Smooth muscle cell (in vitro differentiated cells): ENCODE results near the gene NAB1. TPM values are rescaled to one million over a fixed set of nuclear protein-coding genes. Genes with fewer than 3 reads are reported as not detected.
A peak's percentile ranks its signal among the peaks of the same experiment; 100 is the strongest.

Experiments
- DNase-seq: peaks from one replicate; lab custom pipeline; 2025; ENCODE audit not compliant: unreplicated experiment; lab: John Stamatoyannopoulos, UW
- H2AFZ ChIP-seq: fragments of 200-600 bp; sonication (generic); 2 replicates; pipeline ENCODE4 v1.6.0; 2016; ENCODE audit warnings: antibody characterized with exemption, low read depth, mild to moderate bottlenecking
- H3F3A ChIP-seq: fragments of 200-600 bp; sonication (generic); 2 replicates; pipeline ENCODE4 v1.6.0; 2017; ENCODE audit warnings: antibody characterized with exemption, low read depth
- H3K27ac ChIP-seq: fragments of 200-600 bp; sonication (generic); 2 replicates; pipeline ENCODE4 v1.5.1; 2016; ENCODE audit warnings: low read depth, mild to moderate bottlenecking
- H3K27me3 ChIP-seq: fragments of 200-600 bp; sonication (generic); 2 replicates; pipeline ENCODE4 v1.6.1; 2016; ENCODE audit warnings: low read depth, mild to moderate bottlenecking
- H3K36me3 ChIP-seq: fragments of 200-600 bp; sonication (generic); 2 replicates; pipeline ENCODE4 v1.5.1; 2016; ENCODE audit warnings: low read depth
- H3K4me1 ChIP-seq: fragments of 200-600 bp; sonication (generic); 2 replicates; pipeline ENCODE4 v1.5.1; 2016; ENCODE audit warnings: low read depth
- H3K4me2 ChIP-seq: fragments of 200-600 bp; sonication (generic); 2 replicates; pipeline ENCODE4 v1.6.0; 2016; ENCODE audit warnings: mild to moderate bottlenecking
- H3K4me3 ChIP-seq: fragments of 200-600 bp; sonication (generic); 2 replicates; pipeline ENCODE4 v1.5.1; 2016; ENCODE audit warnings: mild to moderate bottlenecking
- H3K79me2 ChIP-seq: fragments of 200-600 bp; sonication (generic); 2 replicates; pipeline ENCODE4 v1.6.0; 2016; ENCODE audit warnings: low read depth, mild to moderate bottlenecking
- H3K9ac ChIP-seq: fragments of 200-600 bp; sonication (generic); 2 replicates; pipeline ENCODE4 v1.6.0; 2016; ENCODE audit warnings: low read depth
- H3K9me3 ChIP-seq: fragments of 200-600 bp; sonication (generic); replicated peaks from 2 replicates; pipeline ENCODE4 v1.5.1; 2016; ENCODE audit warnings: low read depth
- H4K20me1 ChIP-seq: fragments of 200-600 bp; sonication (generic); 2 replicates; pipeline ENCODE4 v1.6.0; 2016; ENCODE audit warnings: low read depth
- WGBS: methylation state at CpG from one replicate; pipeline ENCODE4 v1.1.7; 2016; ENCODE audit warnings: low lambda C conversion rate; 5-methylcytosine and 5-hydroxymethylcytosine counted together
- polyA plus RNA-seq: library from polyadenylated mRNA; unstranded; fragments of >200 nt; fragmentation: Nextera tagmentation; extraction: Ambion mirVana; gene quantifications from 2 replicates; pipeline ENCODE4 v1.2.1, GENCODE V29; 2016
- total RNA-seq: library from RNA; depleted of rRNA; stranded (reverse); fragments of >200 nt; gene quantifications from 2 replicates; pipeline ENCODE4 v1.2.3, GENCODE V29; 2014
- TF ChIP-seq, protein P1 (sequence below): fragments of 200-600 bp; sonication (generic); IDR thresholded peaks from 2 replicates; pipeline ENCODE4 v1.5.1; 2017; ENCODE audit warnings: borderline replicate concordance, mild to moderate bottlenecking, antibody characterized with exemption; ENCODE audit not compliant: insufficient read depth, poor library complexity, severe bottlenecking

NAB1 gene
- total RNA-seq (31.4 and 42.5 TPM in 2 replicates), polyA plus RNA-seq (4.4 and 4.5 TPM in 2 replicates)

DNA sequence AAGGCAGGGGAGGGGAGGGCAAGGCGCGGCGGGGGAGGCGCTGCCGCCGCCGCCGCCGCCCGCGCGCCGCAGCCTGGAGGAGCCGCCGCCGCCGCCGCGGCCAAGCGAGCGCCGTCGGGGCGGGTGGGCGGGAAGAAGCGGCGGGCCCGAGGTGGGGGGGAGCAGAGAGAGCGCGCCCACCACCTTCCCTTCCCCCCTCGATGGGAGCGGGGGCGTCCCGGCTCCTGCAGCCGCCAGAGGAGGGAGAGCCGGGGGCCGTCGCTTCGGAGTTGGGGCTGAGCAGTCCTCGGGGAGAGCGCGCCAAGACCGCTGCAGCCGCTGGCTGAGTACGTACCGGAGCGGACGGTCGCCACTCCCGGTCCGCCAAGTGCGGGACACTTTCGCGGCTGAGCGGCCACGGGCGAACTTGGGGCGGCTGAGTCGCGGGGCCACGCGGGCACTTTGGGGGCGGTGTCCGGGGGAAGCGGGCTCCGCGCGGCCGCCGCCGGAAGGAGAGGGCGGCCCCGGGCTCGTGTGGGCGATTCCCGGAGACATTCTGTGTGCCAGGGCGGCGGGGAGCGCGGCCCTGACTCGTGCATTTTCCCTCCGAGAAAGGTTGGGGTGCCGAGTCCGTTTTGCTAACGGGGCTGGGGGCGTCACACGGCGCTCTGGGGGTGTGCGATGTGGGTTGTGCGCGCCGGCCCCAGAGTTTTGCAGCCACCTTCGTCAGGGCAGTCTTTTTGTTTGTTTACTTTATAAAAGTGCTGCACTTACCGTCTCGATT, at the start of gene NAB1:
Gene NAB1 (plus strand): TSS at position 49 of the 763 bp plus-strand sequence. CDS start 10,094 bp downstream, outside the sequence.
- peaks cover 41% of the 10 kb centered on the region for H3K79me2 ChIP-seq
- 1% methylated on average over 48 of the region's 95 CpGs for WGBS

DNA sequence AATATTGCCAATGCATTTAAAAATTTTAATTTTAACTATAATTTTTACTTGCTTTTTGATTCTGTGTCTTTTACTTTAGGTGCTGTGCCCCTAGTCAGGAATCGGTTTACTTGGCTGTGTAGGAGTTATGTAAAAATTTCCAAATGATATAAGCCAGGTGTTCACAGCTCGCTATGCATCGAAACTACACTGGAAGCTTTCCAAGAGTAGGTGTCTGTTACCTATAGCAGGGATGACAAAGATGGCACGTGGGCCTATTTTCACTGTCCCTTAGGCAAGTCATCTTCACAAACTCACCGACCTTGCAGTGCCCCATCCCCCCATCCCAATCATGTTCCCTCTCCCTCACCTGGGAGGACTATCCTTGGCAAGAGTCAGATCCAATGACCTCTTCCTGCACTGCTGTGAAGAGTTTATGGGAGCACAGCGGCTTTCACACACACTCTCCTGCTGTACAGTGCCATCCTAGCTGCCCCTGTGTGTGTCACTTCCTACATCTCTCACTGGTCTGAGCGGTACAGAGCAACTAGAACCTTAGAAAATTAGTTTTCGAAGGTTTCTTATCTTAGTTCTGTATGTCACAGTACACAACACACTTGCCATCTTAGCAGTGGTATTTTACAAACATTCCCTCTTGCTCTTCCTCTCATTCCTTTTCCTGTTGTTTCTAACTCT, 49.2 kb upstream of the NAB1 start:
- Histone ChIP-seq H3K9me3 (no peaks in the 10 kb centered on the region), H3K27ac (no peak overlapping the region), H3K79me2 (no peaks in the 10 kb centered on the region), H4K20me1 (no peaks in the 10 kb centered on the region), H3K4me3 (no peak overlapping the region), H2AFZ (no peak overlapping the region), H3K4me2 (no peak overlapping the region), H3K9ac (no peak overlapping the region), H3K36me3 (no peaks in the 10 kb centered on the region), H3K4me1 (no peaks in the 10 kb centered on the region), H3F3A (no peaks in the 10 kb centered on the region), H3K27me3 (no peaks in the 10 kb centered on the region)
- DNase-seq: no peak
- 93% methylated on average over 8 of the region's 8 CpGs for WGBS
- TF ChIP-seq, protein P1, sequence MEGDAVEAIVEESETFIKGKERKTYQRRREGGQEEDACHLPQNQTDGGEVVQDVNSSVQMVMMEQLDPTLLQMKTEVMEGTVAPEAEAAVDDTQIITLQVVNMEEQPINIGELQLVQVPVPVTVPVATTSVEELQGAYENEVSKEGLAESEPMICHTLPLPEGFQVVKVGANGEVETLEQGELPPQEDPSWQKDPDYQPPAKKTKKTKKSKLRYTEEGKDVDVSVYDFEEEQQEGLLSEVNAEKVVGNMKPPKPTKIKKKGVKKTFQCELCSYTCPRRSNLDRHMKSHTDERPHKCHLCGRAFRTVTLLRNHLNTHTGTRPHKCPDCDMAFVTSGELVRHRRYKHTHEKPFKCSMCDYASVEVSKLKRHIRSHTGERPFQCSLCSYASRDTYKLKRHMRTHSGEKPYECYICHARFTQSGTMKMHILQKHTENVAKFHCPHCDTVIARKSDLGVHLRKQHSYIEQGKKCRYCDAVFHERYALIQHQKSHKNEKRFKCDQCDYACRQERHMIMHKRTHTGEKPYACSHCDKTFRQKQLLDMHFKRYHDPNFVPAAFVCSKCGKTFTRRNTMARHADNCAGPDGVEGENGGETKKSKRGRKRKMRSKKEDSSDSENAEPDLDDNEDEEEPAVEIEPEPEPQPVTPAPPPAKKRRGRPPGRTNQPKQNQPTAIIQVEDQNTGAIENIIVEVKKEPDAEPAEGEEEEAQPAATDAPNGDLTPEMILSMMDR: no peak

More for the DNA sequence above, at the start of gene NAB1:
- H3K27ac ChIP-seq: peak within 1 kb of the TSS; percentile 85
- peaks cover 5% of the 10 kb centered on the region for H3F3A ChIP-seq
- H4K20me1 ChIP-seq: peaks cover 15% of the 10 kb centered on the region
- H3K36me3 ChIP-seq: no peaks in the 10 kb centered on the region
- peaks cover 28% of the 10 kb centered on the region for H3K4me1 ChIP-seq
- H3K9me3 ChIP-seq: no peaks in the 10 kb centered on the region
- peak within 1 kb of the TSS; percentile 89 for H3K9ac ChIP-seq
- H3K4me2 ChIP-seq: peak within 1 kb of the TSS; percentile 94
- peak within 1 kb of the TSS; percentile 77 for H3K4me3 ChIP-seq
- peak; percentile 77 for DNase-seq
- peak within 1 kb of the TSS; percentile 66 for H2AFZ ChIP-seq
- no peaks in the 10 kb centered on the region for H3K27me3 ChIP-seq
- TF ChIP-seq, protein P1: no peak

DNA sequence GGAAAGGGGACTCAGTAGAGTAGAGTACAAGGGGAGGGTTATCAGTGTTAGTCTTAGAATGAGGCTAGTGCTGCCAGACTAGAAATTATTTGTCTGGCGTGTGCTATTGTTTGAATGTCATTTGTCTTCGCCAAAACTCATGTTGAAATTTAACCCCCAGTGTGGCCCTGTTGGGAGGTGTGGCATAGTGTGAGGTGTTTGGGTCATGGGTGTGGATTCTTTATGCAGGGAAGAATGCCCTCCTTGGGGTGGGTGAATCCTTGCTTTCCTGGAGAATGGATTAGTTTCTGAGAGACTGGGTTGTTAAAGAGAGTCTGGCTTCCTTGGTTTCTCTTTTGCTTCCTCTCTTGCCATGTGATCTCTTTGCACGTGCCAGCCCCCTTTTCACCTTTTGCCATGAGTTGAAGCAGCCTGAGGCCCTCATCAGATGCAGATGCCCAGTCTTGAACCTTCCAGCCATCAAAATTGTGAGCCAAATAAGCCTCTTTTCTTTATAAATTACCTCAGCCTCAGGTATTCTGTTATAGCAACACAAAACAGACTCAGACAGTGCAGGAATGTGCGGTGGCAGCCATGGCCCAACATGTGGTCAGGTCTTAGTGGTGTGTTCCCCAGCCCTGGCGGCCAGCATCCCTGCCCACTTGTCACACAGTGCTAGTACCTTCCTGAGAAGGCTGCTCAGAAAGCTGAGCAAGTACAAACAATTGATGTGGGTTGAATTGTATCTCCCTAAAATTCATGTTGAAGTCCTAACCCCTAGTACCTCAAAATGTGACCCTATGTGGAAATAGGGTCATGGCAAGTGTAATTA, 48.4 kb upstream of the NAB1 start:
- Histone ChIP-seq H2AFZ (no peak overlapping the region), H3F3A (no peaks in the 10 kb centered on the region), H3K9me3 (no peaks in the 10 kb centered on the region), H3K27me3 (no peaks in the 10 kb centered on the region), H3K79me2 (no peaks in the 10 kb centered on the region), H3K36me3 (no peaks in the 10 kb centered on the region), H3K4me2 (no peak overlapping the region), H3K4me1 (no peaks in the 10 kb centered on the region), H3K4me3 (no peak overlapping the region), H3K27ac (no peak overlapping the region), H4K20me1 (no peaks in the 10 kb centered on the region), H3K9ac (no peak overlapping the region)
- TF ChIP-seq, protein P1: no peak
- 95% methylated on average over 5 of the region's 5 CpGs for WGBS
- DNase-seq: no peak
